BE2C (cell line): ENCODE results near the gene SERPINA4.

ENCODE experiments used
- DNase-seq: peaks from one replicate; pipeline ENCODE4 v3.0.0-alpha.2; 2020
- H3K27me3 ChIP-seq: fragments of 250-450 bp; sonication (Bioruptor Pico); 2 replicates; pipeline ENCODE4 v1.5.1; 2020; ENCODE audit warnings: mild to moderate bottlenecking
- H3K36me3 ChIP-seq: fragments of 250-450 bp; sonication (Bioruptor Pico); 2 replicates; pipeline ENCODE4 v1.5.1; 2020; ENCODE audit warnings: mild to moderate bottlenecking
- H3K4me1 ChIP-seq: fragments of 250-450 bp; sonication (Bioruptor Pico); 2 replicates; pipeline ENCODE4 v1.5.1; 2020
- H3K4me3 ChIP-seq: 2 replicates; pipeline ENCODE4 v1.5.1; 2011; ENCODE audit warnings: low read depth, low read length
- H3K9me3 ChIP-seq: fragments of 250-450 bp; sonication (Bioruptor Pico); 2 replicates; pipeline ENCODE4 v1.5.1; 2020
- TF ChIP-seq, protein P1 (sequence below): IDR thresholded peaks from 2 replicates; pipeline ENCODE4 v1.5.1; 2012; ENCODE audit warnings: mild to moderate bottlenecking, low read depth, low read length

SERPINA4 gene

GRCh38 chr14:94594441-94594840 is 33.2 kb downstream of the SERPINA4 start:
- no peaks in the 10 kb centered on the region for H3K9me3 ChIP-seq
- no peak overlapping the region for H3K4me3 ChIP-seq
- no peak for DNase-seq
- no peaks in the 10 kb centered on the region for H3K36me3 ChIP-seq
- H3K27me3 ChIP-seq, result no peaks in the 10 kb centered on the region
- TF ChIP-seq, protein P1, sequence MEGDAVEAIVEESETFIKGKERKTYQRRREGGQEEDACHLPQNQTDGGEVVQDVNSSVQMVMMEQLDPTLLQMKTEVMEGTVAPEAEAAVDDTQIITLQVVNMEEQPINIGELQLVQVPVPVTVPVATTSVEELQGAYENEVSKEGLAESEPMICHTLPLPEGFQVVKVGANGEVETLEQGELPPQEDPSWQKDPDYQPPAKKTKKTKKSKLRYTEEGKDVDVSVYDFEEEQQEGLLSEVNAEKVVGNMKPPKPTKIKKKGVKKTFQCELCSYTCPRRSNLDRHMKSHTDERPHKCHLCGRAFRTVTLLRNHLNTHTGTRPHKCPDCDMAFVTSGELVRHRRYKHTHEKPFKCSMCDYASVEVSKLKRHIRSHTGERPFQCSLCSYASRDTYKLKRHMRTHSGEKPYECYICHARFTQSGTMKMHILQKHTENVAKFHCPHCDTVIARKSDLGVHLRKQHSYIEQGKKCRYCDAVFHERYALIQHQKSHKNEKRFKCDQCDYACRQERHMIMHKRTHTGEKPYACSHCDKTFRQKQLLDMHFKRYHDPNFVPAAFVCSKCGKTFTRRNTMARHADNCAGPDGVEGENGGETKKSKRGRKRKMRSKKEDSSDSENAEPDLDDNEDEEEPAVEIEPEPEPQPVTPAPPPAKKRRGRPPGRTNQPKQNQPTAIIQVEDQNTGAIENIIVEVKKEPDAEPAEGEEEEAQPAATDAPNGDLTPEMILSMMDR, result no peak
- no peaks in the 10 kb centered on the region for H3K4me1 ChIP-seq

GRCh38 chr14:94595912-94596311 is 34.7 kb downstream of the SERPINA4 start:
- Histone ChIP-seq H3K9me3 (no peaks in the 10 kb centered on the region), H3K4me3 (no peak overlapping the region), H3K36me3 (no peaks in the 10 kb centered on the region), H3K27me3 (no peaks in the 10 kb centered on the region), H3K4me1 (no peaks in the 10 kb centered on the region)
- TF ChIP-seq, protein P1, result no peak
- no peak for DNase-seq

DNA sequence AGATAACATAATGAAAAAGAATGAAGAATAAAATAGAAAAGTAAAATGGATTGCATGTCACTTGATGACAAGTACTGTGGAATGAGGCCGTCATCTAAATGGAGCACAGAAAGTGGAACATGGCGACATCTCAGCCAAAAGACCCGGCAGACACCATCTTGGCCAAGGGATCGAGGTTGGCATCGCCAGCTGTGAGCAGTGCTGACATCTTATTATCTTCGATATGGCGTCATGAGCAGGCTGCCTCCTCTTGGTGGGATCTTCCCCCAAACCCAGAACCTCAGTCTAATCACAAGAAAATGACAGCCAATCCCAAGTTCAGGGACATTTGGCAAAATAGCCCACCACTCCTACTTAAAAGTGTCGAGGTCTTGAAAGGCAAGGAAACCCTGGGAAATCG is 35.1 kb downstream of the SERPINA4 start:
- H3K4me3 ChIP-seq, result no peak overlapping the region
- no peaks in the 10 kb centered on the region for H3K9me3 ChIP-seq
- no peaks in the 10 kb centered on the region for H3K27me3 ChIP-seq
- TF ChIP-seq, protein P1, result no peak
- H3K4me1 ChIP-seq, result no peaks in the 10 kb centered on the region
- H3K36me3 ChIP-seq, result no peaks in the 10 kb centered on the region
- no peak for DNase-seq

- TF ChIP-seq, protein P1, result no peak
- no peak for DNase-seq
- no peaks in the 10 kb centered on the region for H3K27me3 ChIP-seq
- no peaks in the 10 kb centered on the region for H3K4me1 ChIP-seq
- H3K9me3 ChIP-seq, result no peaks in the 10 kb centered on the region
- H3K36me3 ChIP-seq, result no peaks in the 10 kb centered on the region
- H3K4me3 ChIP-seq, result no peak overlapping the region
These were observed 36.5 kb downstream of the SERPINA4 start for GRCh38 chr14:94597788-94598187.

DNA sequence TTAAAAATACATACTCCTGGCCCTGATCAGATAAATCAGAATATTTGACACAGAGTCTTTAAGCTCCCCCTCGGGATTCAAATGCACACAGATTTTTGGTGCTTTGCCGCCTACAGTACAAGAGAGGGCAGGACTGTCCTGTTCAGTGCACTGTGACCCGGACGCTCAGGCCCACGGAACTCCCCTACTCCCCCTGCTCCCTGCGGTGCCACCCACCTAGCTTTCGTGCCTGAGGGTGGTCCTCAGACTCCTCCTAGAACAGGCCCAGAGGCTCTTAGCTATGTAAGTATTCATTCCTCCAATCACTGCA is 37.2 kb downstream of the SERPINA4 start:
- Histone ChIP-seq H3K27me3 (no peaks in the 10 kb centered on the region), H3K4me1 (no peaks in the 10 kb centered on the region), H3K9me3 (no peaks in the 10 kb centered on the region), H3K36me3 (no peaks in the 10 kb centered on the region), H3K4me3 (no peak overlapping the region)
- TF ChIP-seq, protein P1, result no peak
- no peak for DNase-seq

DNA sequence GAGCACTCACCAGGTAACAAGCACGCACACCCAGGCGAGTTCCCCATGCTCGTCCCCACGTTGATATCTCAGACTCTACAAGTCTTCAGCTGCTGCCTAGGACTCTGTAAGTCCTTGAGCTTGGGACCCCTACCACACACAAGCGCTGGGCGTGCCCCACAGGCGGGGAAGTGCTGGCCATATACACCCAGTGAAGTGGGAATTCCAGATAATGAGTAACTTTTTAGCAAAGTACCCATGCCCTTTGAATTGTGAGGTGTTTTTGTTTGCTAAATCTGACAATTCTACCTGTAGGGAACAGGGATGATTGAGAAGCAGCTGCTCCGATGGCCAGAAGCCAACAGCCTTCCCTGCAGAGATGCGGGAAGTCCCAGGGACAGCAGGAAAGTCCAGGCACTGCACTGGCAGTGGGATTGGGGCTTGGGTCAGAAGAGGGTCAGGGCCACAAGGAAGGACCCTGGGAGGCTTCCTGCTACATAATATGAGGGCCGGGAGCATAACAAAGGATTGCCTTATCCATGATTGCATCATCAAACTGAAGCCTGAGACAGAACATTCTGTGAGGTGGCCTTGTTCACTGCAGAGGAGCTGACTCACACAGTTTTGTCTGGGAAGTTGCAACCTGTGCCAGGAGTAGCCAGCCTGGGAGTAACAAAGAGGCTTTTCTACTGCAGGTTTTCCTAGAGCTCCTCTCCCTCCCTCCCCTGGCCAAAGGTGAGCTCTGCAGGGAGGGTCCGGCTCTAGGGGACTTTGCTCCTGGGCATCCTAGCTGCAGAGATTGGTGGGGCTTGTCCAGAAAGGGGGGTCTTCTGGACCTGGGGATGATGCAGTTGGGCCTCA is 37.8 kb downstream of the SERPINA4 start:
- H3K36me3 ChIP-seq, result no peaks in the 10 kb centered on the region
- no peaks in the 10 kb centered on the region for H3K4me1 ChIP-seq
- TF ChIP-seq, protein P1, result no peak
- H3K9me3 ChIP-seq, result no peaks in the 10 kb centered on the region
- H3K27me3 ChIP-seq, result no peaks in the 10 kb centered on the region
- DNase-seq, result no peak
- H3K4me3 ChIP-seq, result no peak overlapping the region
